Hypothalamus (tissue), 51 donors: Measurements from ENCODE around the gene CD79A.

Experiments used
- DNase-seq, 51 donors: peaks; one replicate each; lab custom pipeline; 2025; lab: John Stamatoyannopoulos, UW

CD79A gene

GRCh38 chr19:41915021-41915775 is 38.1 kb downstream of the CD79A start:
- no peak for DNase-seq

GRCh38 chr19:41915776-41916414 is 38.8 kb downstream of the CD79A start:
- DNase-seq = no peak

- no peak for DNase-seq
These were observed 40.6 kb downstream of the CD79A start for GRCh38 chr19:41917676-41918075.

- no peak for DNase-seq
These were observed 41.0 kb downstream of the CD79A start for GRCh38 chr19:41918095-41918494.

GRCh38 chr19:41918653-41919244 is 41.7 kb downstream of the CD79A start:
- no peak for DNase-seq

GRCh38 chr19:41919948-41920712 is 43.1 kb downstream of the CD79A start:
- no peak for DNase-seq

- DNase-seq = no peak
These were observed 44.0 kb downstream of the CD79A start for GRCh38 chr19:41920882-41921576.

- DNase-seq = no peak
These were observed 44.8 kb downstream of the CD79A start for GRCh38 chr19:41921577-41922576.

- no peak for DNase-seq
These were observed 45.5 kb downstream of the CD79A start for GRCh38 chr19:41922585-41922984.

GRCh38 chr19:41923045-41923788 is 46.1 kb downstream of the CD79A start:
- no peak for DNase-seq

GRCh38 chr19:41924151-41925145 is 47.4 kb downstream of the CD79A start:
- no peak for DNase-seq

- no peak for DNase-seq
These were observed 48.3 kb downstream of the CD79A start for GRCh38 chr19:41925208-41926003.

GRCh38 chr19:41926028-41926762 is 49.1 kb downstream of the CD79A start:
- no peak for DNase-seq

- DNase-seq = no peak
These were observed 49.9 kb downstream of the CD79A start for GRCh38 chr19:41926763-41927496.
